LNCAP (cell line): Measurements from ENCODE around the gene ACER3.

ENCODE experiments used
- CTCF ChIP-seq: fragments of 450-650 bp; IDR thresholded peaks from 2 replicates; pipeline ENCODE4 v1.5.1; 2017; ENCODE audit warnings: mild to moderate bottlenecking

Gene ACER3

GRCh38 chr11:77055101-77055561, 194.4 kb downstream of the ACER3 start:
- TF ChIP-seq CTCF = no peak

- no peak for TF ChIP-seq CTCF
Measured at GRCh38 chr11:77055913-77056312, 195.2 kb downstream of the ACER3 start.

- TF ChIP-seq CTCF = no peak
Measured at GRCh38 chr11:77056814-77057402, 196.2 kb downstream of the ACER3 start.

- TF ChIP-seq CTCF = no peak
Measured at GRCh38 chr11:77057938-77058474, 197.3 kb downstream of the ACER3 start.

- TF ChIP-seq CTCF = no peak
Measured at GRCh38 chr11:77058900-77059299, 198.2 kb downstream of the ACER3 start.

- TF ChIP-seq CTCF = no peak
Measured at GRCh38 chr11:77059806-77060205, 199.1 kb downstream of the ACER3 start.

- TF ChIP-seq CTCF = no peak
Measured at GRCh38 chr11:77060234-77060633, 199.5 kb downstream of the ACER3 start.

GRCh38 chr11:77062924-77063323, 202.2 kb downstream of the ACER3 start:
- peak; percentile 13; the same call in 1 of the 2 replicates for TF ChIP-seq CTCF
